T-helper 22 cell (primary cell): Measurements from ENCODE around the gene RRH.
"Not testable (repeated sequence)": the region's sequence is repeated elsewhere in the genome, so short reads cannot be mapped to it uniquely, and the experiment has no call there.

Source experiments
- DNase-seq: peaks from one replicate; pipeline ENCODE4 v3.0.0-alpha.2; 2020; ENCODE audit warnings: low read depth

RRH gene

GRCh38 chr4:109846395-109847098 is 18.8 kb downstream of the RRH start:
- DNase-seq = no peak

GRCh38 chr4:109847896-109848442 is 20.2 kb downstream of the RRH start, which contains the start of gene LRIT3:
TSS of gene LRIT3 (plus strand) at chr4:109848107. CDS start at chr4:109848202, 95 bp downstream.
- DNase-seq = no peak

GRCh38 chr4:109848501-109848900 is 20.7 kb downstream of the RRH start:
- no peak for DNase-seq

GRCh38 chr4:109850601-109851000 is 22.8 kb downstream of the RRH start:
- DNase-seq = no peak

GRCh38 chr4:109859426-109860300 is 31.9 kb downstream of the RRH start:
- DNase-seq = not testable (repeated sequence)

- no peak for DNase-seq
These were observed 33.5 kb downstream of the RRH start for GRCh38 chr4:109861271-109861670.

- no peak for DNase-seq
These were observed 34.2 kb downstream of the RRH start for GRCh38 chr4:109861916-109862511.

- no peak for DNase-seq
These were observed 36.4 kb downstream of the RRH start for GRCh38 chr4:109864134-109864533.

GRCh38 chr4:109870061-109870460 is 42.3 kb downstream of the RRH start:
- no peak for DNase-seq

GRCh38 chr4:109872065-109872464 is 44.3 kb downstream of the RRH start:
- DNase-seq = no peak

GRCh38 chr4:109872950-109873656 is 45.3 kb downstream of the RRH start:
- DNase-seq = no peak

- DNase-seq = no peak
These were observed 46.2 kb downstream of the RRH start for GRCh38 chr4:109873791-109874514.

GRCh38 chr4:109875106-109875505 is 47.3 kb downstream of the RRH start:
- no peak for DNase-seq

- not testable (repeated sequence) for DNase-seq
These were observed 47.8 kb downstream of the RRH start for GRCh38 chr4:109875553-109875952.

- DNase-seq = no peak
These were observed 49.0 kb downstream of the RRH start for GRCh38 chr4:109876634-109877265.

GRCh38 chr4:109877400-109877799 is 49.6 kb downstream of the RRH start:
- no peak for DNase-seq

- DNase-seq = no peak
These were observed 50.6 kb downstream of the RRH start for GRCh38 chr4:109878355-109878754.

- DNase-seq = no peak
These were observed 51.3 kb downstream of the RRH start for GRCh38 chr4:109879081-109879480.

- no peak for DNase-seq
These were observed 52.0 kb downstream of the RRH start for GRCh38 chr4:109879636-109880314.

- DNase-seq = no peak
These were observed 58.5 kb downstream of the RRH start for GRCh38 chr4:109886303-109886702.
